ENCODE results near the gene BCKDHB.

DNA sequence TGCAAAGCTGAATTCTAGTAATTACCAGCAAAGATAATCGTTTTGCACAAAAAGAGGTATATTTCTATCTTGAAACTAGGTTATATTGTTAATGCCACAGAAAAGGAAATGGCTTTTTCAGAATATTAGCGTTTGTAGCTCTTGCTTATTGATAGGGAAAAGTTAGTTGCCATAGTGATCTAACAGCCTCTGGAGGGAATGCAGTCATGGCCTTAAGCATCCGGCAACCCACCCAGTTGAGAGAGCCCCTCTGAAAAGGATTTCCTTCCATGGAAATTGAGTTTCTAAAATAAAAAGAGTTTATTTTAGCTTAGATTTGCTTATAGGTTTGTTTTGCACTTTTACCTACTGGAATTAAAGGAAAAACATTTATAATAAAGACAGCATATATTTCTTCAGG lies 224.5 kb downstream of the BCKDHB start:
- TF ChIP-seq TARDBP (IDR thresholded peaks at IDR 0.05) (no peak), SUZ12 (IDR thresholded peaks at IDR 0.05) (no peak), BHLHE40 (IDR thresholded peaks at IDR 0.05; ENCODE audit: borderline replicate concordance) (no peak), ZNF384 (IDR thresholded peaks at IDR 0.05) (no peak), SP1 (IDR thresholded peaks at IDR 0.05) (no peak), FOXK2 (IDR thresholded peaks at IDR 0.05) (no peak), NFRKB (IDR thresholded peaks at IDR 0.05) (no peak), LEF1 (IDR thresholded peaks at IDR 0.05; ENCODE audit: borderline replicate concordance) (no peak), ELF4 (IDR thresholded peaks at IDR 0.05) (no peak), CTBP1 (IDR thresholded peaks at IDR 0.05; ENCODE audit: borderline replicate concordance) (no peak), FOXM1 (IDR thresholded peaks at IDR 0.05; ENCODE audit: borderline replicate concordance) (no peak), FOXA1 (IDR thresholded peaks at IDR 0.05) (no peak)
- TF ChIP-seq, protein P1, sequence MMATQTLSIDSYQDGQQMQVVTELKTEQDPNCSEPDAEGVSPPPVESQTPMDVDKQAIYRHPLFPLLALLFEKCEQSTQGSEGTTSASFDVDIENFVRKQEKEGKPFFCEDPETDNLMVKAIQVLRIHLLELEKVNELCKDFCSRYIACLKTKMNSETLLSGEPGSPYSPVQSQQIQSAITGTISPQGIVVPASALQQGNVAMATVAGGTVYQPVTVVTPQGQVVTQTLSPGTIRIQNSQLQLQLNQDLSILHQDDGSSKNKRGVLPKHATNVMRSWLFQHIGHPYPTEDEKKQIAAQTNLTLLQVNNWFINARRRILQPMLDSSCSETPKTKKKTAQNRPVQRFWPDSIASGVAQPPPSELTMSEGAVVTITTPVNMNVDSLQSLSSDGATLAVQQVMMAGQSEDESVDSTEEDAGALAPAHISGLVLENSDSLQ (IDR thresholded peaks at IDR 0.05): no peak
